ENCODE measurements around the gene AFF3.

Gene AFF3

DNA sequence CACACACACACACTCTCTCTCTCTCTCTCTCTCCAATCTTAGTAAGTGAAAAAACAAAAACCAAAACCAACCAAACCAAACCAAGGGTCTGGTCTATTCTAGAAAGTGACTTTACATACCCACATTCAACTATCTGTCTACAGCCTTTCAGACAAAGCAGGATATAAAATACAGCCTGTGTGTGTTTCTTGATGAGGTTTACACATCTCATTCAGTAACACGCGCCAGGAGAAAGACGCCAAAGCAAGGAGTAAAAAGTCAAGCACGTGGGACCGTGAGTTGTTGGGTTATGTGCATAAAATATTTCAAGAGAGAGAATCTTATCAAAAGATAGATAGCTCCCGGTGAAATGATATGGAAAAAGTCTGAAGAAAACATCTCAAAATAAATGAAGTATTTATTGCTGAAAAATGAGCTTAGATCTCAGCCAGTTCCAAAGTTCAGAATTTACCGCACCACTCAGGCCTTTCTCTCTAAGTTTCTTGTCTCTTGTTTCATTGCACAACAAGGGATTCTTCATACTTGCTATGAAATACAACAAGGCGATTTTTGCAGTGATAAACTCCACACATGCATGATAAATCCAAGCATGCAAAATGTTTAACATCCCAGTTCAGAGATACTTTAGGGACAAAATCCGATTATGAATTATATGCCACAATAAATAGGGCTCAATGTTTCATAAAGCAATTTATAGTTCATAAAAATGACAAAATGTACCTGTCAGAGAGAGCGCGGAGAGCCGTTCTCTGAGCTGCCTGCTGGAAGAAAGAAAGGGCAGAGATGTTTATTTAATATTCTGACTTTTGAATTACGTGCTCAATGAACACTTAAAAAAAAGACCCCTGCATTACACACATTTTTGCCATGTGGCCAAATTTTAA, 493.2 kb downstream of the AFF3 start:
- TF ChIP-seq REST (IDR thresholded peaks at IDR 0.05; ENCODE audit: insufficient read depth in 1 of 2, low read depth in 2 of 2, low read length in 2 of 2) (no peak), POLR2AphosphoS5 (IDR thresholded peaks at IDR 0.05; ENCODE audit: low read depth, low read length) (no peak), FOXP2 (optimal IDR thresholded peaks at IDR 0.05; ENCODE audit: borderline replicate concordance, extremely low read depth, extremely low read length, insufficient read depth) (no peak), SIN3A (IDR thresholded peaks at IDR 0.05; ENCODE audit: borderline replicate concordance, insufficient read depth, low read length) (no peak), TAF1 (IDR thresholded peaks at IDR 0.05; ENCODE audit: borderline replicate concordance, insufficient read depth, low read length) (no peak)

- no peak for TF ChIP-seq REST (IDR thresholded peaks at IDR 0.05; ENCODE audit: insufficient read depth in 1 of 2, low read depth in 2 of 2, low read length in 2 of 2)
- TF ChIP-seq TAF1 (IDR thresholded peaks at IDR 0.05; ENCODE audit: borderline replicate concordance, insufficient read depth, low read length) = no peak
- TF ChIP-seq FOXP2 (optimal IDR thresholded peaks at IDR 0.05; ENCODE audit: borderline replicate concordance, extremely low read depth, extremely low read length, insufficient read depth) = no peak
- TF ChIP-seq POLR2AphosphoS5 (IDR thresholded peaks at IDR 0.05; ENCODE audit: low read depth, low read length) = no peak
- no peak for TF ChIP-seq SIN3A (IDR thresholded peaks at IDR 0.05; ENCODE audit: borderline replicate concordance, insufficient read depth, low read length)
Measured at GRCh38 chr2:99648178-99648844, 494.1 kb downstream of the AFF3 start.

DNA sequence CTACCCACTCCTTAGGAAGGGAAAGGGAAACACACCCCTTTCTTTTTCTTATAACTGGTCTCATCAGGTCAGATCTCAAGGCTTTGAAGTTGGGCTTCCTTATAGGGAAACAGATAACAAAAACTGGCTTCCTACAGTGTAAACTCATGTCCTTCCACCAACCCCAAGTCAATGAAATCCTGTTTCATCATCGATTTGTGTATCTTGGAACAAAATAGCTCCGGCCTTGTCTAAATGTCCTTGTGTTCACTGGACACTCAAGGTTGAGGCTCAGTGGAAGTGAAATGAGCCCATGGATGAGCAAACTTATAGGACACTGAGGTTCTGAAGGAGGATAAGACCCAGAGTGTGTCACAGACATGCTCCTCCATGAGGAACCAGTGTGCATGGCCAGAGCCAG, 496.4 kb downstream of the AFF3 start:
- TF ChIP-seq TAF1 (IDR thresholded peaks at IDR 0.05; ENCODE audit: borderline replicate concordance, insufficient read depth, low read length) = no peak

DNA sequence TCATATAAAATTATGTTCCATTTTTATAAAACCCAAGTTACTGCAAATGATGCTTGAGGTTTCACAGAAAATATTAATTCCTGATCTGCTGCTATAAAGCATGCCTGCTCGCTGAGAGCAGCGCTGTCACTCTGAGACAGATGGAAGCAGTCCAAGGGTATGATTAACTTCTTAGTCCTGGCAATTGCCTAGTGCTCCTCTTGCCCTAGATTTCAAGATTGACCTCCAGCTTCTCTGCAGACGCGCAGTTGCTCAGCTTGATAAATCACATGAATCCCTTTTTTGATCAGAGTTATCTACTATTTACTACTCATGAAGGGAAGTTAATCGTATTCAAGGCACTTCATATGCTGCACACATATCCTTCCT, 498.0 kb downstream of the AFF3 start:
- TF ChIP-seq REST (IDR thresholded peaks at IDR 0.05; ENCODE audit: insufficient read depth in 1 of 2, low read depth in 2 of 2, low read length in 2 of 2) (no peak), FOXP2 (optimal IDR thresholded peaks at IDR 0.05; ENCODE audit: borderline replicate concordance, extremely low read depth, extremely low read length, insufficient read depth) (no peak), TAF1 (IDR thresholded peaks at IDR 0.05; ENCODE audit: borderline replicate concordance, insufficient read depth, low read length) (no peak), SIN3A (IDR thresholded peaks at IDR 0.05; ENCODE audit: borderline replicate concordance, insufficient read depth, low read length) (no peak), POLR2AphosphoS5 (IDR thresholded peaks at IDR 0.05; ENCODE audit: low read depth, low read length) (no peak)

DNA sequence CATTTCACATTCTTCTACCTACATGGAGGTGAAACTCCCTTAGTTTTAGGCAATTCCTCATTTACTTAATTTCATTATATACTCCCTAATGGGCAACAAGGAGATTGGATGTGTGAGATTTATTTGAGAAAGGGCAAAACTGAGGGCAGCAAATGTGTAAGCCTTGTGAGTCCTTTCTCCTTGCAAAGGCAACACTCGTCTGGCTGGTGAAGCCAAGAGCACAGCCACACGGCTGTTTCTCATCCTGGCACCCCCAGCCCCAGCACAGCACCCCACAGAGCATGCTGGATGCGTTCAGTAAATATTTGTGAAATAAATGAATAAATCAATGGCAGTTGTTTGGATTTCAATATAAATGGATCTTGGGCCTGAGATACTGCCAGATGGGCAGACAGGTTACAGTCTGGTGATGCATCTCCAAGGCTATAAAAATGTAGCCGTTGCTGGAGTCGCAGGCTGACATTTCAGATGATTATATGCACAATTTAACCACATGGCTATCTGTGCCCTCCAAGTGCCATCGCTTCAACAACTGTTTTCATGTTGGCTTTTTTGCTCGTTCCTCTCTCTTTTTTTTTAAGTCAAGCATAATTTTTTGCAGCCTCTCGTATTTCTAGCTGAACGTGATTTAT, 498.5 kb downstream of the AFF3 start:
- TF ChIP-seq TAF1 (IDR thresholded peaks at IDR 0.05; ENCODE audit: borderline replicate concordance, insufficient read depth, low read length) (no peak), FOXP2 (optimal IDR thresholded peaks at IDR 0.05; ENCODE audit: borderline replicate concordance, extremely low read depth, extremely low read length, insufficient read depth) (no peak), REST (IDR thresholded peaks at IDR 0.05; ENCODE audit: insufficient read depth in 1 of 2, low read depth in 2 of 2, low read length in 2 of 2) (no peak), SIN3A (IDR thresholded peaks at IDR 0.05; ENCODE audit: borderline replicate concordance, insufficient read depth, low read length) (no peak), POLR2AphosphoS5 (IDR thresholded peaks at IDR 0.05; ENCODE audit: low read depth, low read length) (no peak)

All from PFSK-1 (cell line).